Measurements from ENCODE around the gene FAM151A.

DNA sequence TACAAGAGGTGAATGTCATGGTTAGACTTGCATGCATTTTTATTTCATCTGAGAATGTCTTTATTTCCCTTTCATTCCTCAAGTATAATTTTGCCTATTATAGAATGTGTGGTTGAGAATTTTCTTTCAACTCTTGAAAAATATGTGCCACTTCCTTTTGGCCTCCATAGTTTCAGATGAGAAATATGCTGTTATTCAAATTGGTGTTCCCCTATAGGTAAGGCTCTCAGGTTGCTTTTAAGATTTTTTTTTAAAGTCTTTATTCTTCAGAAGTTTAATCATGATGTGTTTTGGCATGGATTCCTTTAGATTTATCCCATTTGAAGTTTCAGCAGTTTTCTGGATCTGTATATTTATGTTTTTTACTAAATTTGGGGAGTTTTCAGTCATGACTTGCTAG, 20.4 kb upstream of the FAM151A start:
- TF ChIP-seq CTCF (IDR thresholded peaks at IDR 0.05) = no peak
- no peak for TF ChIP-seq EP300 (IDR thresholded peaks at IDR 0.05)
